Chondrocyte (in vitro differentiated cells): ENCODE data around the gene TNRC6A. TPM values are rescaled to one million over a fixed set of nuclear protein-coding genes. Genes with fewer than 3 reads are reported as not detected.

Experiments used
- DNase-seq: peaks from one replicate; pipeline ENCODE4 v3.0.0; 2021; ENCODE audit warnings: mixed read lengths, low spot score
- H3K27ac Mint-ChIP-seq: one replicate; pipeline ENCODE4 v1.8.0; 2021; ENCODE audit warnings: mild to moderate bottlenecking, moderate library complexity, mixed read lengths; ENCODE audit not compliant: unreplicated experiment
- H3K27me3 Mint-ChIP-seq: 2 replicates; pipeline ENCODE4 v1.8.0; 2021; ENCODE audit warnings: low read depth, mixed read lengths
- H3K36me3 Mint-ChIP-seq: 2 replicates; pipeline ENCODE4 v1.8.0; 2021; ENCODE audit warnings: low read depth, mixed read lengths
- H3K4me1 Mint-ChIP-seq: 2 replicates; pipeline ENCODE4 v1.8.0; 2021; ENCODE audit warnings: low read depth, mild to moderate bottlenecking, mixed read lengths
- H3K4me3 Mint-ChIP-seq: one replicate; pipeline ENCODE4 v1.8.0; 2021; ENCODE audit warnings: mild to moderate bottlenecking, moderate library complexity, mixed read lengths; ENCODE audit not compliant: unreplicated experiment
- H3K9me3 Mint-ChIP-seq: 2 replicates; pipeline ENCODE4 v1.8.0; 2021; ENCODE audit warnings: low read depth, mixed read lengths
- CTCF ChIP-seq: fragments of 200-600 bp; sonication (generic); IDR thresholded peaks from 2 replicates; pipeline ENCODE4 v1.5.0; 2021; ENCODE audit warnings: antibody characterized with exemption, mild to moderate bottlenecking, moderate library complexity
- total RNA-seq: library from RNA; stranded (reverse); gene quantifications from 3 replicates; pipeline ENCODE4 v1.2.1, GENCODE V29; 2021

Gene TNRC6A
- total RNA-seq, 1 donor from 2014 or later: 42.8 TPM

DNA sequence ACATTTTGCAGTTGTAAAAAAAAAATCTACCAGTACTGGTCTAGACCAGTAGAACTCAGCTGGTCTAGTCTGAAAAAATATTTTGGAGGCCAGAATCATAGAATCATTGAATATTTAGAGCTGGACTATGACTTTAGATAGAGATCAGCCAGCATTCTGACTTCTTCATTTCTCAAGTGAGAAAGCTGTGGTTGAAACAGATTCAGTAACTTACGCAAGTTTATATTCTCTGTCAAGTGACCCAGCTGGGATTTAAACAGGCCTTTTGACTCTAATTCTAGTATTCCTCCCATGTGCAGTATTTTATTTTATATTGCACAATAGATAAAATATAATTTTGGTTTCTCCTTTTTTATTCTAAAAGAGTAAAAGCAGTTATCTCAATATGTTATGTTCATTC lies 4.9 kb downstream of the TNRC6A start:
- TF ChIP-seq CTCF: no peak
- no peak for DNase-seq
- no peak overlapping the region for H3K4me3 Mint-ChIP-seq

DNA sequence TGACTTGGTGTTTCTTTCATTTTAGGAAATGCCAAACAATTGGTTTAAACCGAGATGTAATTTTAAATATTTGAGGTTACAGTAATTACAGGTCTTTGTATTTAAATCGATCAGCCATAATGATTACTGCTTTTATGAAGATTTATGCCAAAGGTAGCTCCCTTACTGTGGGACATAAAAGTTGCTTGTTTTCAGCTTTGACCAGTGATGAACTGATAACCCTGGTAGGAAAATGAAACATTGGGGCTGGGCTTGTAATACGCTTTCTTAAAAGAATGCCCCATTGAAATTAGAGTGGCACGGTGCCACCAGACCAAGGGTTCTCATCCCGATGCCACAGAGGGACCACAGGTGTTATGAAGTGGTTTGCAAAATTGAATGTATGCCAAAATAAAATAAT lies 7.3 kb downstream of the TNRC6A start:
- Mint-ChIP-seq H3K4me1 (peaks cover 63% of the 10 kb centered on the region), H3K27ac (peak overlapping the region; percentile 79), H3K4me3 (no peak overlapping the region), H3K27me3 (no peaks in the 10 kb centered on the region), H3K36me3 (peaks cover 11% of the 10 kb centered on the region), H3K9me3 (no peaks in the 10 kb centered on the region)
- TF ChIP-seq CTCF: no peak
- no peak for DNase-seq

More for the DNA sequence above, 4.9 kb downstream of the TNRC6A start:
- Mint-ChIP-seq H3K4me1 (peaks cover 64% of the 10 kb centered on the region), H3K9me3 (no peaks in the 10 kb centered on the region), H3K36me3 (peaks cover 11% of the 10 kb centered on the region), H3K27me3 (no peaks in the 10 kb centered on the region), H3K27ac (peak overlapping the region; percentile 76)

DNA sequence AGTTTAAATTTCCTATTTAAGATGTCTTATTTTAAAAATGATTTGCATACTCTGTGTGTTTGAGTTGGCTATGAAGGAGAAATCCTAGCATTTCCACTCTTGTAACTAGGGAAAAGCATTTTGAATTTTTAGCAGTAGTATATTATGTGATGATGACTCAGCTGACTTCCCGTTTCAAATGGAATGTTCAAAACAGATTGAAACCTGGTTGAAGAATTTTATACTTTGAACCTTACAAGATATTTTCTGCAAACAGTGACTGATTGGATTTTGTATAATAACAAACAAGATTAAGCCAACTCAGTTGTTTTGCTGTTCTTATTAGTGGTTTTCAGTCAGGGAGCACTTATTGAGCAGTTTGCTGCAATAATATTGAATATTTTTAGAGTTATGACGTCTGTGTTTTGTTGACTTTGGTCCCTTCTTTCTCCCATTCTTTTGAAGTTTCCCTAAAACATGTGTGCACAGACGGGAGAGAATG lies 8.0 kb downstream of the TNRC6A start:
- no peak for TF ChIP-seq CTCF
- H3K27me3 Mint-ChIP-seq: no peaks in the 10 kb centered on the region
- peak overlapping the region; percentile 39 for H3K4me3 Mint-ChIP-seq
- peaks cover 60% of the 10 kb centered on the region for H3K4me1 Mint-ChIP-seq
- H3K9me3 Mint-ChIP-seq: no peaks in the 10 kb centered on the region
- DNase-seq: no peak
- H3K27ac Mint-ChIP-seq: peak overlapping the region; percentile 92
- peaks cover 6% of the 10 kb centered on the region for H3K36me3 Mint-ChIP-seq

- Mint-ChIP-seq H3K9me3 (no peaks in the 10 kb centered on the region), H3K4me3 (peak overlapping the region; percentile 39), H3K27ac (peak overlapping the region; percentile 92), H3K27me3 (no peaks in the 10 kb centered on the region), H3K36me3 (peaks cover 6% of the 10 kb centered on the region), H3K4me1 (peaks cover 59% of the 10 kb centered on the region)
- DNase-seq: no peak
- no peak for TF ChIP-seq CTCF
Measured at GRCh38 chr16:24737916-24738594, 8.6 kb downstream of the TNRC6A start.

- Mint-ChIP-seq H3K9me3 (no peaks in the 10 kb centered on the region), H3K4me1 (peaks cover 56% of the 10 kb centered on the region), H3K27ac (no peak overlapping the region), H3K4me3 (no peak overlapping the region), H3K36me3 (peaks cover 1% of the 10 kb centered on the region), H3K27me3 (no peaks in the 10 kb centered on the region)
- no peak for DNase-seq
- TF ChIP-seq CTCF: no peak
Measured at GRCh38 chr16:24738895-24739294, 9.4 kb downstream of the TNRC6A start.
